T47D (cell line): Measurements from ENCODE around the gene ALDH1B1.
"Not testable (repeated sequence)": the region's sequence is repeated elsewhere in the genome, so short reads cannot be mapped to it uniquely, and the experiment has no call there.

Source experiments
- DNase-seq, 2 experiments: peaks; one replicate each; pipeline versions ENCODE4 v3.0.0 to v3.0.0-alpha.2; 2011 to 2012; ENCODE audit warnings: low read depth in 1 of 2, low spot score in 1 of 2
- JUND ChIP-seq: IDR thresholded peaks from 2 replicates; pipeline ENCODE4 v1.6.1; 2012; ENCODE audit warnings: low read depth
- in situ Hi-C: cut with HindIII; loops from 2 replicates; pipeline ENCODE4 v1.10.0; 2016; ENCODE audit warnings: low sequenced_read_pairs, low pct_unique_long_range_greater_than_20kb

Gene ALDH1B1

GRCh38 chr9:38396371-38396671 lies 3.8 kb downstream of the ALDH1B1 start:
- in situ Hi-C loops = no loop called here
- no peak for DNase-seq
- no peak for TF ChIP-seq JUND

GRCh38 chr9:38399191-38399590 lies 6.7 kb downstream of the ALDH1B1 start:
- DNase-seq, in situ Hi-C loops: not testable (repeated sequence)

GRCh38 chr9:38401994-38402393 lies 9.5 kb downstream of the ALDH1B1 start:
- no peak for DNase-seq
- in situ Hi-C loops = no loop called here
- no peak for TF ChIP-seq JUND

- no peak for TF ChIP-seq JUND
- in situ Hi-C loops = no loop called here
- no peak for DNase-seq
These were observed 11.8 kb downstream of the ALDH1B1 start for GRCh38 chr9:38404314-38404713.

GRCh38 chr9:38405785-38406184 lies 13.3 kb downstream of the ALDH1B1 start:
- no peak for DNase-seq
- in situ Hi-C loops = no loop called here
- no peak for TF ChIP-seq JUND

- TF ChIP-seq JUND = no peak
- no peak for DNase-seq
- in situ Hi-C loops = no loop called here
These were observed 14.1 kb downstream of the ALDH1B1 start for GRCh38 chr9:38406476-38407186.

- no peak for DNase-seq
- in situ Hi-C loops = no loop called here
- TF ChIP-seq JUND = no peak
These were observed 16.2 kb downstream of the ALDH1B1 start for GRCh38 chr9:38408719-38409118.

- no peak for TF ChIP-seq JUND
- no peak for DNase-seq
- in situ Hi-C loops = no loop called here
These were observed 20.2 kb downstream of the ALDH1B1 start for GRCh38 chr9:38412751-38413150.

- in situ Hi-C loops = no loop called here
- no peak for DNase-seq
- no peak for TF ChIP-seq JUND
These were observed 20.8 kb downstream of the ALDH1B1 start for GRCh38 chr9:38413283-38413682.

GRCh38 chr9:38414040-38414723 lies 21.7 kb downstream of the ALDH1B1 start:
- in situ Hi-C loops = no loop called here
- TF ChIP-seq JUND = no peak
- no peak for DNase-seq

GRCh38 chr9:38415856-38416255 lies 23.4 kb downstream of the ALDH1B1 start:
- in situ Hi-C loops = no loop called here
- DNase-seq = no peak
- no peak for TF ChIP-seq JUND

GRCh38 chr9:38416461-38416860 lies 24.0 kb downstream of the ALDH1B1 start:
- in situ Hi-C loops = no loop called here
- no peak for TF ChIP-seq JUND
- no peak for DNase-seq

GRCh38 chr9:38417003-38417945 lies 24.8 kb downstream of the ALDH1B1 start:
- peak in 1 of 2 experiments; percentile 55 for DNase-seq
- TF ChIP-seq JUND = no peak
- in situ Hi-C loops = no loop called here
